GM23338 (cell line): ENCODE data around the gene TNFRSF1A.

ENCODE experiments used
- CREB1 ChIP-seq: fragments of 250-450 bp; sonication (Bioruptor Pico); IDR thresholded peaks from 2 replicates; pipeline ENCODE4 v1.5.0; 2020; ENCODE audit warnings: low read depth, mild to moderate bottlenecking, moderate library complexity
- CTCF ChIP-seq, 2 experiments: fragments of 200-600 bp in 1 of 2; sonication (generic) in 1 of 2; conservative IDR thresholded peaks; 2 replicates each; pipeline versions ENCODE4 v1.5.1 to v1.6.1; 2016 to 2017; ENCODE audit warnings: antibody characterized with exemption in 2 of 2, low read depth in 2 of 2, mild to moderate bottlenecking in 2 of 2, moderate library complexity in 1 of 2
- EZH2 ChIP-seq: fragments of 200-600 bp; sonication (generic); IDR thresholded peaks from one replicate; pipeline ENCODE4 v1.8.0; 2017; ENCODE audit warnings: antibody characterized with exemption, mild to moderate bottlenecking, low read depth; ENCODE audit not compliant: unreplicated experiment
- EZH2phosphoT487 ChIP-seq: fragments of 200-600 bp; sonication (generic); IDR thresholded peaks from one replicate; pipeline ENCODE4 v1.8.1; 2018; ENCODE audit warnings: antibody characterized with exemption; ENCODE audit not compliant: unreplicated experiment
- JUNB ChIP-seq: IDR thresholded peaks from one replicate; pipeline ENCODE4 v1.6.1; 2016; ENCODE audit warnings: antibody characterized with exemption; ENCODE audit not compliant: unreplicated experiment
- POLR2AphosphoS5 ChIP-seq: IDR thresholded peaks from 2 replicates; pipeline ENCODE4 v1.6.1; 2016; ENCODE audit warnings: antibody characterized with exemption, low read depth
- REST ChIP-seq: IDR thresholded peaks from one replicate; pipeline ENCODE4 v1.6.1; 2018; ENCODE audit warnings: antibody characterized with exemption; ENCODE audit not compliant: unreplicated experiment

GRCh38 chr12:6334940-6335450, 6.9 kb downstream of the TNFRSF1A start:
- TF ChIP-seq CTCF (conservative IDR thresholded peaks at IDR 0.05; ENCODE audit: low read depth in 2 of 2) = no peak
- TF ChIP-seq EZH2 = no peak
- no peak for TF ChIP-seq REST
- TF ChIP-seq JUNB = no peak
- TF ChIP-seq CREB1 (CRISPR knock-in tag) = no peak
- TF ChIP-seq POLR2AphosphoS5 = no peak
- no peak for TF ChIP-seq EZH2phosphoT487
